ENCODE results near the gene DCD.

DNA sequence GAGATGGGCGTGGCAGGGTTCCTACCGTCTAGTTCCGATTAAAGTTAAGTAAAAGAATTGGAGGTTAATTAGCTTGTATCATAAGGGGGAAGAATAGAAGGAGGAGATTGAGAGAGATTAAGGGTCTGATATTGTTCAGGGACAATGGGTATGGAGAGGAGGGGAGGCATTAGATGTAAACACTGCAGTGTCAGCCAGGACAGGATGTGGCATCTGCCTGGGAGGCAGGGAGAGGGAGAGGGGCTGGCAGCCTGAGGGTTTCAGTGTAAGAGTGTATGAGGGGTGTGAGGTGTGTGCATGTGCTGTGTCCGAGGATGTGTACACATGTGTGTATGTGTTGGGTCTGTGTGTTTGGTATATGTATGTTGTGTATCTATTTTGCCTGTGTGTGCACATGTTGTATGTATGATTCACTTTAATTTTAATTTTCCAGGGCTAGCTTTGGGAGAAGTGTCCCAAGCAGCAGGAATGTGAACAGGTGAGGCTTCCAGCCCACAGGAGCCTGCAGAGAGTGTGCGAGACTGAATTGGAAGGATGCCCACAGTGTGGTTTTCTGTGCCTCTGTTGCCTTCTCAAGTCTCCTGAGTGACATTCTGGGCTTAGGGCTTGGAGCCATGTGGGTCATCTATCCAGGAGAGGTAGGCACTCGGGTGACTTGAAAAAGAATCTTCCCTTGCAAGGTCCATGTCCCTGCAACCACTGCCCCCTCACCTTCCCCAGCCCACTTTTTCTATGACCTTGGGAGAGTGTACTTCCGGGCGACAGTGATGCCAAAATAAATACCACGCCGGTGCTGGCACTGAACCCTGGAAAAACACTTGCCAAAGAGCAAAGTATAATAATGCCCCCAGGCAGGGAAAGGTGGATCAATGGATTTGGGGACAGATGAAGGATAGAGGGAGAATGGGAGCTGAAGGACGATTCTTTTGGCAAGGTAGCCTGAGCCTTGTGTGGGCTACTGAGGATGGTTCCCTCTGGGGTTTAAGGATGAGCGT lies 36.8 kb upstream of the DCD start:
- TF ChIP-seq, protein P1, sequence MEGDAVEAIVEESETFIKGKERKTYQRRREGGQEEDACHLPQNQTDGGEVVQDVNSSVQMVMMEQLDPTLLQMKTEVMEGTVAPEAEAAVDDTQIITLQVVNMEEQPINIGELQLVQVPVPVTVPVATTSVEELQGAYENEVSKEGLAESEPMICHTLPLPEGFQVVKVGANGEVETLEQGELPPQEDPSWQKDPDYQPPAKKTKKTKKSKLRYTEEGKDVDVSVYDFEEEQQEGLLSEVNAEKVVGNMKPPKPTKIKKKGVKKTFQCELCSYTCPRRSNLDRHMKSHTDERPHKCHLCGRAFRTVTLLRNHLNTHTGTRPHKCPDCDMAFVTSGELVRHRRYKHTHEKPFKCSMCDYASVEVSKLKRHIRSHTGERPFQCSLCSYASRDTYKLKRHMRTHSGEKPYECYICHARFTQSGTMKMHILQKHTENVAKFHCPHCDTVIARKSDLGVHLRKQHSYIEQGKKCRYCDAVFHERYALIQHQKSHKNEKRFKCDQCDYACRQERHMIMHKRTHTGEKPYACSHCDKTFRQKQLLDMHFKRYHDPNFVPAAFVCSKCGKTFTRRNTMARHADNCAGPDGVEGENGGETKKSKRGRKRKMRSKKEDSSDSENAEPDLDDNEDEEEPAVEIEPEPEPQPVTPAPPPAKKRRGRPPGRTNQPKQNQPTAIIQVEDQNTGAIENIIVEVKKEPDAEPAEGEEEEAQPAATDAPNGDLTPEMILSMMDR (IDR thresholded peaks at IDR 0.05; ENCODE audit: low read length), result no peak
- no peak for TF ChIP-seq EZH2 (IDR thresholded peaks at IDR 0.05; ENCODE audit: borderline replicate concordance, low read length)

All from OCI-LY1 (cell line).